HG03575 (cell line): Measurements from ENCODE around the gene MPRIP.

Experiments
- ATAC-seq: cut with Tn5 transposase; IDR thresholded peaks from one replicate; pipeline ENCODE4 v1.9.1; 2021; ENCODE audit not compliant: unreplicated experiment, insufficient number of reproducible peaks, low FRiP score; ENCODE audit errors: extremely low read depth

Gene MPRIP

GRCh38 chr17:17078832-17079231 is 36.6 kb downstream of the MPRIP start:
- ATAC-seq: no peak

DNA sequence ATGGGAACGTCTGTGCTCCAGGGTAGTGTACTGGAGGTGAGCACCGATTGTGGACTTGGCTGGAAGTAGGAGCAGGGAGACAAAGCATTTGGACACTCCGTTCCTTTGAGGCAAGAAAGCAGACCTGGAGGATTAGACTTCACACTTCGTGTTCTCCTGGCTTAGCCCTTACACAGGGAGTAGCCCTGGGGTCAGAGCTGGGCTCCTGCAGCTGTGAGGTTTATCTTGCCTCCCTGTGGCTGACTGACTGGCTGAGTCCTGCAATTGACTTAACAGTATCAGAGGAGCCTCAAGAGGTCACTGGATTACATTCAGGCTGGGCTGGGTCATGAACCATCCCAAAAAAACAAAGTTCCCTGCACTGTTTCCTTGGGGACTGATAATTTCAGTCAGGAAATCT is 37.1 kb downstream of the MPRIP start:
- no peak for ATAC-seq

GRCh38 chr17:17079761-17080160 is 37.5 kb downstream of the MPRIP start:
- no peak for ATAC-seq

GRCh38 chr17:17080181-17080631 is 37.9 kb downstream of the MPRIP start:
- ATAC-seq: no peak

DNA sequence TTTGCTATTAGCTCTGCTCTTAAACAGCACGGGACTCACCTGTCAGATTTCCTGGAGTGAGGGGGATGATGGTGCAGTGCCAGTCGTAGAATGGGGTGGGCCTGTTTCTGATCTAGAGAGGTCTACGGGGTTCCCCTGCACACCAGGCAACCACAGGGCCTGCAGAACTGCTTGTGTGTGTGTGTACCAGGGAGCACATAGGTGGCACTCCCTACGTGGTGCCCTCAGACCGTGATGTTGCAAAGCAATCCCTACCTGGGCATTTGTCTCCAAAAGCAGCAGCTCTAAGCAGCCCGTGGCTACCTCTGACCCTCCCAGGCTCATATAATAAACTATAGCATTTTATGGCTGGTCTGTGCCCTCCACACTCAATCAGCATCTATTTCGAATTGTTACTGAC is 38.5 kb downstream of the MPRIP start:
- ATAC-seq: no peak

DNA sequence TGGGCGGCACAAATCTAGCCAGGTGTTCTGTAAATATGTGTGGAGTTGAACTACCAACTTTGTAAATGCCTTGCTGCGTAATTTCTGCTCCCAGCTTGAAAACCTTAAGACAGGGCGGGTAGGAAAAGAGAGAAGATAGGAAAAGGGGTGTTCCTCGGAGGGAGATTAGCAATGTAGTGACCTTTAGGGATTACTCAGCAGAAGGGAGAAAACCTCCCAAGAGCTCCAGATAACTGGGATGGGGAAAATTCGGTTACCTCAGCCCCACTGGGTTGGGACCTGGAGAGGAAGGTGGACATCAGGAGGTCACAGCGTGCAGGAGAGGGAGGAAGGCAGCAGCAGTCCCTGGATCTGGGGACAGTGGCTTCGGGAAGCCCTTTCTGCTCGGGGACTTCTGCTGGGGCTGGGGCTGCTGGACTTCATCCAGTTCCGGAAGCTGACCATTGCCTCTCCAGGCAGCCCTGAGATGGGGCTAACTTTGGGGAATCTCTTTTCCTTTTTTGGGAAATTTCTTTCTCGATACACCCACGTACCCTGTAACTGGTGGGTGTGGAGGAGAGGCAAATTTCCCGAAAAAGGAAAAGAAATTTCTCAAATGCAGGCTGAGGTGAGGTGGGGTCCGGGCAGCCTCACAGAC is 39.2 kb downstream of the MPRIP start:
- no peak for ATAC-seq

DNA sequence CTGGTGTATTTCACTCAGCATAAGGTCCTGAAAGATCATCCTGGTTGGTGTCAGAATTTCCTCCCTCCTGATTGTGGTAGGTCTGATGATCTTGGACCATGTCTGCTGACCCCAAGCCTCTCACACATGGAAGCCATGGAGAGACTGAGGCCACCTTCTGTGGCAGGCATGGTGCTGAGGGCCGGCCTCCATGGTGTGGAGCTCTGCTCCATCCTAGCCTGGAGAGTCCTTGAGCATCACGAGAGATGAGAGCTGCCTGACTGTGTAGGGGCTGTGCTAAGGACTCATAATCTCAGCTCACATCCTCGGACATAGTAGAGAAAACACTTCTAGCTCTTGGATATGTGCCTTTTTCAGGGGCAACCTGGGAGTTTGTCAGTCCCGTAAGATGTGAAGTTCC is 40.6 kb downstream of the MPRIP start:
- ATAC-seq: no peak

DNA sequence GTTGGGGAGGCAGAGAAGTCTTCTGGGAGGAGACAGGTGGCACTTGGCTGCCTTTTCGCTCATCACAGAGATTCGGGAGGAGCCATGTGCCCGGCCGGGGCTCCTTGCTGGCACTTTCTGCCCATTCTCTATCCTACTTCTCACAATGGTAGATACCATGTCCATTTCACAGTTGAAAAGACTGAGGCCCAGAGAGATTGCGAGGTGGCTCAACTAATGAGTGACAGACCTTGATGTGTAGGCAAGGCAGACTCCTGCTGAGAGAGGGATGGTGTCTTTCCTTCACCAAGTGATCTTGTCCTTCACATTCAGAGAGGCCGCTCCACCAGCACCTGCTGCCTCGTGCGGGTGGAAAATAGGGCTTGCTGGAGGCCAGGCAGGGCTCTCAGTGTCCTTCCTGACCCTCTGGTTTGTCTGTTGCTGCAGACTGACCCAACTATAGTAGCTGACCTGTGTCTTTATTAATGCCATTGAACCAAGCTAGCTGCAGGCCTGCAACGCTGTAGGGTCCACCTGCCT is 42.1 kb downstream of the MPRIP start:
- ATAC-seq: no peak

- ATAC-seq: no peak
Measured at GRCh38 chr17:17084941-17085340, 42.7 kb downstream of the MPRIP start.

DNA sequence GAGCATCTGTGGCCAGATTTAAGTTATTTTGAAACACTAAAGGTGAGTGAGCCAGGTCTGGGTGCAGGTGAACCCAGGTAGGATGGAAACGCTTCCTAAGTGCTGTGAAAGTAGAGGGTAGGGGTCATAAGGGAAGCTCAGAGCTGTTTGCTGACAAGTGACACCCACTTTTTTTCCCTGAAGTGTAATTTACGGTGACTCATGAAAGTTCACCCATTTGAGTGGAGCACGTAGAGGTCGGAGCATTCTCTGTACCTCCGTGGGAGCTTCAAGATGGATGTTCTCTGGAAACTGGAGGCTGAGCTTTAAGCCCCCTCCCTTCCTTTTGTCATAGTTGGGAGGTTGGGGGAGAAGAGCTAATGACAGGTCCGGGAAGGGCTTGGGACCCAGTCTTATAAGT is 44.3 kb downstream of the MPRIP start:
- no peak for ATAC-seq

DNA sequence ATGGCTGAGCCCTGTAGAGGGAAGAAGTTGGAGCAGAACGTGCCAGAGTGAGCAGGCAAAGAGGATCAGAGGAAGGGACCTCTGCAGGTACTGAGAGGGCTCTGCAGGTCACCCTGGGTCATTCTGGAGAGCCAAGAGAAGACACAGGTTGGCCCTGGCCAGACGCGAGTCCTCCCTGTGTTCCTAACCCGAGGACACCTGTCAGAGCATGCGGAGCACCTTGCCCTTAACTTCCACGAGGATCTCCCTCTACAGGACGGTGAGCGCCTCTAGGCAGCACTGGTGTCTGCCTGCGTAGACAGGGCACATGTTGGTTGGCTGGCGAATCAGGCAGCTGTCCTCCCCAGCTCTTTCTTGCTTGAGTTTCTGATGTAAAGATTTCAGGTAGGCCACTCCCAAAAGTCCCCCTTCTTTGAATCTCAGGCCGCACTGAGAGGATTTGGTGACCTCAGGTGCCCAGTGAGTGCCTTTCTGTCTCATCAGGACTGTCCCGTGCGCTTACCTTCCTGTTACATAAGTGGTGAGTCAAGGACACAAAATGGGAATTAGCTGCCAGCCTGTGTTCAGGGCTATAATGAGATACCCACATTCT is 45.3 kb downstream of the MPRIP start:
- ATAC-seq: no peak

GRCh38 chr17:17088086-17088485 is 45.8 kb downstream of the MPRIP start:
- ATAC-seq: no peak

- no peak for ATAC-seq
Measured at GRCh38 chr17:17088541-17089525, 46.6 kb downstream of the MPRIP start.

DNA sequence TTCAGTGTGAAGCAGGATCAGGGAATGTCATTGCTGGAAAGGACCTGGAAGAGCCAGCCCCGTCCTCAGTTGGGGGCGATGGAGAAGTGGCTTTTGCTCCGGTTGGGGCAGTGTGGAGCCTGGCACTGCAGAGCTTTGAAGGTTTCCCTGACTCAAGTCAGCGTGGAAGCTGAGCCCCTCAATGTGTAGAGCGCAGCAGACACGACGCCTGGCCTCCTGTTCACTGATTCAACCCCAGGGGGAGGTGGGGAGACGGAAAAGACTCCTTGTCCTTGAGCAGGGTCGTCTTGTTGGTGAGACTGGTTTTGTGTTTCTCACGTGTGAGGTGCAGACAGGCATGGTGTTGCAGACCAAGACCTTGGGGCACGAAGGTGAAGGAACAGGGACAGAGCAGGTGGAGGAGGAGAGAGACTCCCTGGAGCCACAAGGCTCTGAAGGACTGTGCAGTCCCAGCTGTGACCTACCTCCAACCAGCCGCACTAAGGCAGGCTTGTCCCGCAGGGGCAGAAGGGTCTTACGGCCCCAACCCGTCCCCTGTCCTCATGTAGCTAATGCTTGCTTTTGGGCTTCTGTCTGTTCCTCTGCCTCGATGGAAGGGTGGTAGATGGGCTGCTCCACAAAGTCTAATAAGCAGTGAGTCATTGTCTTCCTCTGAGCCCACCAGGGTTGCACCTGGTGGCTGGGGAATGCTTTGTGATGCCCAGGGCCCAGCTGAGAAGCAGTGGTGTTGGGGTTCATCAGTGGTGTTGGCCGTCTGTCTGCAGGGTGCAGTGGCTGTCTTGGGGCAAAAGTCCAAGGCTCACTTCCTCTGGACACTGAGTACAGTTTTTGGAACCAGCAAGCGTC is 47.8 kb downstream of the MPRIP start:
- ATAC-seq: no peak

- ATAC-seq: no peak
Measured at GRCh38 chr17:17090642-17091103, 48.4 kb downstream of the MPRIP start.

DNA sequence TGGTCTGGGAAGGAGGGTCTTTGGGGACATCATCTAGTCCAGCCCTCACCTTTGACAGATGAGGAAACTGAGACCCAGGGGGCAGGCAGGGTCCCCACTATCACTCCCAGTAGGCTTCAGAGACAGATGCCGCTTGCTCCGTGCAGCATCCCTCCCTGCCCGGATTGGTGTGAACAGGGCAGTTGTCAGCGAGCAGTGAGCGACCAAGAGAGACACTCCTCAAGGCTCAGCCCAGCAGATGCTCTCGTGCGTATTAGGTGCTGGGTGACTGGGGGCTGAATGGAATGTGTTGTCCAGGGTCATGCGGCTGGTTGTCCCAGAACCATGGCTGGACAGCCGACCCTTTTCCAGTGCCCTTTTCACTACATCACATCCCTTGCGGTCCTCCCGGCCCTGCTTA is 49.0 kb downstream of the MPRIP start:
- ATAC-seq: no peak

- ATAC-seq: no peak
Measured at GRCh38 chr17:17091856-17092756, 49.8 kb downstream of the MPRIP start.

- no peak for ATAC-seq
Measured at GRCh38 chr17:17093764-17094163, 51.5 kb downstream of the MPRIP start.
